Kidney (tissue), 14 donors: ENCODE data around the gene TMEM182. TPM values are rescaled to one million over a fixed set of nuclear protein-coding genes. Genes with fewer than 3 reads are reported as not detected.

Source experiments
- DNase-seq, 5 donors: peaks; one replicate each; pipeline ENCODE4 v3.0.0-alpha.2; 2013 to 2020
- FAIRE-seq: peaks from 2 replicates; lab custom pipeline; 2012; peaks lifted over from hg19 to GRCh38; lab: Jason Lieb, UNC
- H3K27ac ChIP-seq, 2 donors: one replicate each; pipeline ENCODE4 v1.7.0; 2013; ENCODE audit warnings: low read depth in 2 of 2, low read length in 2 of 2, inconsistent platforms in 1 of 2
- H3K27me3 ChIP-seq: one replicate; pipeline ENCODE4 v1.7.1; 2013; ENCODE audit warnings: low read length, inconsistent platforms; ENCODE audit not compliant: control insufficient read depth, insufficient read depth
- H3K36me3 ChIP-seq, 3 donors: one replicate each; pipeline versions ENCODE4 v1.7.0 to v1.7.1; 2013; ENCODE audit warnings: low read length in 3 of 3, control low read depth in 1 of 3, inconsistent platforms in 1 of 3; ENCODE audit not compliant: insufficient read depth in 3 of 3, control insufficient read depth in 2 of 3
- H3K4me1 ChIP-seq, 3 donors: one replicate each; pipeline versions ENCODE4 v1.7.0 to v1.7.1; 2013; ENCODE audit warnings: low read length in 3 of 3, inconsistent platforms in 1 of 3, low read depth in 1 of 3; ENCODE audit not compliant: control insufficient read depth in 2 of 3, insufficient read depth in 2 of 3
- H3K4me3 ChIP-seq, 3 donors: one replicate each; pipeline versions ENCODE4 v1.7.0 to v1.8.1; 2013; ENCODE audit warnings: low read length in 3 of 3, control low read depth in 1 of 3, inconsistent platforms in 1 of 3
- H3K9ac ChIP-seq, 3 donors: one replicate each; pipeline versions ENCODE4 v1.7.0 to v1.7.1; 2013; ENCODE audit warnings: low read length in 3 of 3, control low read depth in 1 of 3, inconsistent platforms in 1 of 3
- H3K9me3 ChIP-seq, 3 donors: one replicate each; pipeline versions ENCODE4 v1.7.0 to v1.7.1; 2013; ENCODE audit warnings: low read length in 3 of 3, control low read depth in 1 of 3, inconsistent platforms in 1 of 3; ENCODE audit not compliant: control insufficient read depth in 2 of 3, insufficient read depth in 1 of 3
- CTCF ChIP-seq: IDR thresholded peaks from 3 replicates; pipeline ENCODE4 v1.5.1; 2012; ENCODE audit warnings: mild to moderate bottlenecking, moderate library complexity, borderline replicate concordance; ENCODE audit not compliant: insufficient read depth; ENCODE audit errors: extremely low read depth
- intact Hi-C: fragments of 100-400 bp; cut with DNase I; formaldehyde crosslinking; loops from one replicate; pipeline ENCODE4 v1.11.1; 2022
- polyA plus RNA-seq: library from polyadenylated mRNA; stranded (reverse); fragments of 350-450 nt; fragmentation: Illumina TruSeq; extraction: RNeasy Lipid Tissue Mini Kit (QIAGEN cat#74804); gene quantifications from one replicate; pipeline ENCODE4 v1.2.3, GENCODE V29; 2014; ENCODE audit warnings: low read depth, low replicate concordance; ENCODE audit not compliant: insufficient read depth
- total RNA-seq: library from RNA; stranded (reverse); fragmentation: NEBNext Ultra II Directional; extraction: Animal tissue kit (Norgen Biotek cat#: 25700); gene quantifications from one replicate; pipeline ENCODE4 v1.2.1, GENCODE V29; 2021
- donor health status: control.
- donor health status: control.
- donor health status: control.
- donor health status: control.
- donor health status: control.
- donor health status: DM: yes; HTN: yes; CAD: no.
- donor health status: Normal renal cell carcinoma (clear cell type).

Gene TMEM182
- total and polyA plus RNA-seq, 2 donors from 2014 or later = 4.2 to 6.5 TPM

- no peaks in the 10 kb centered on the region for H3K27me3 ChIP-seq
- intact Hi-C loops = no loop called here
- TF ChIP-seq CTCF = no peak
- peaks cover 0 to 9% (median 0%) of the 10 kb centered on the region in 3 donors for H3K9me3 ChIP-seq
- no peak overlapping the region for H3K9ac ChIP-seq
- no peak overlapping the region for H3K4me3 ChIP-seq
- no peaks in the 10 kb centered on the region for H3K4me1 ChIP-seq
- no peak overlapping the region for H3K27ac ChIP-seq
- no peaks in the 10 kb centered on the region for H3K36me3 ChIP-seq
- FAIRE-seq (no peak), DNase-seq (no peak)
Observed at GRCh38 chr2:102797486-102797885, 35.7 kb downstream of the TMEM182 start.

- Histone ChIP-seq H3K36me3 (no peaks in the 10 kb centered on the region), H3K9me3 (peaks cover 0 to 9% (median 0%) of the 10 kb centered on the region in 3 donors), H3K27me3 (no peaks in the 10 kb centered on the region), H3K4me3 (no peak overlapping the region), H3K9ac (no peak overlapping the region), H3K4me1 (no peaks in the 10 kb centered on the region), H3K27ac (no peak overlapping the region)
- no peak for TF ChIP-seq CTCF
- FAIRE-seq (no peak), DNase-seq (no peak)
- intact Hi-C loops = no loop called here
Observed at GRCh38 chr2:102798181-102798580, 36.4 kb downstream of the TMEM182 start.

GRCh38 chr2:102801098-102801718 lies 39.4 kb downstream of the TMEM182 start:
- peaks cover 0 to 9% (median 0%) of the 10 kb centered on the region in 3 donors for H3K9me3 ChIP-seq
- no peak for FAIRE-seq
- no peak overlapping the region for H3K9ac ChIP-seq
- H3K36me3 ChIP-seq = no peaks in the 10 kb centered on the region
- H3K27me3 ChIP-seq = no peaks in the 10 kb centered on the region
- no peak for DNase-seq
- TF ChIP-seq CTCF = no peak
- intact Hi-C loops = no loop called here
- H3K4me3 ChIP-seq = no peak overlapping the region
- H3K27ac ChIP-seq = no peak overlapping the region
- no peaks in the 10 kb centered on the region for H3K4me1 ChIP-seq
